Activated naive CD8-positive, alpha-beta T cell (primary cell): ENCODE measurements around the gene IRX6.

Experiments
- H3K27ac Mint-ChIP-seq: one replicate; pipeline ENCODE4 v1.8.0; 2021; ENCODE audit warnings: mixed read lengths
- H3K27me3 Mint-ChIP-seq: one replicate; pipeline ENCODE4 v1.8.0; 2021; ENCODE audit warnings: mixed read lengths
- H3K36me3 Mint-ChIP-seq: one replicate; pipeline ENCODE4 v1.8.0; 2021; ENCODE audit warnings: mixed read lengths
- H3K4me1 Mint-ChIP-seq: one replicate; pipeline ENCODE4 v1.8.0; 2021; ENCODE audit warnings: low read depth, mixed read lengths
- H3K4me3 Mint-ChIP-seq: one replicate; pipeline ENCODE4 v1.8.0; 2021; ENCODE audit warnings: mild to moderate bottlenecking, mixed read lengths
- H3K9me3 Mint-ChIP-seq: one replicate; pipeline ENCODE4 v1.8.0; 2021; ENCODE audit warnings: low read depth, mixed read lengths

IRX6 gene

GRCh38 chr16:55294931-55295342, 29.1 kb upstream of the IRX6 start:
- Mint-ChIP-seq H3K4me1 (no peaks in the 10 kb centered on the region), H3K9me3 (no peaks in the 10 kb centered on the region), H3K36me3 (no peaks in the 10 kb centered on the region), H3K4me3 (no peak overlapping the region), H3K27ac (no peak overlapping the region), H3K27me3 (peaks cover 3% of the 10 kb centered on the region)

GRCh38 chr16:55297062-55297909, 26.7 kb upstream of the IRX6 start:
- no peaks in the 10 kb centered on the region for H3K36me3 Mint-ChIP-seq
- H3K27me3 Mint-ChIP-seq, result peaks cover 7% of the 10 kb centered on the region
- no peak overlapping the region for H3K27ac Mint-ChIP-seq
- H3K4me1 Mint-ChIP-seq, result no peaks in the 10 kb centered on the region
- H3K4me3 Mint-ChIP-seq, result no peak overlapping the region
- no peaks in the 10 kb centered on the region for H3K9me3 Mint-ChIP-seq

DNA sequence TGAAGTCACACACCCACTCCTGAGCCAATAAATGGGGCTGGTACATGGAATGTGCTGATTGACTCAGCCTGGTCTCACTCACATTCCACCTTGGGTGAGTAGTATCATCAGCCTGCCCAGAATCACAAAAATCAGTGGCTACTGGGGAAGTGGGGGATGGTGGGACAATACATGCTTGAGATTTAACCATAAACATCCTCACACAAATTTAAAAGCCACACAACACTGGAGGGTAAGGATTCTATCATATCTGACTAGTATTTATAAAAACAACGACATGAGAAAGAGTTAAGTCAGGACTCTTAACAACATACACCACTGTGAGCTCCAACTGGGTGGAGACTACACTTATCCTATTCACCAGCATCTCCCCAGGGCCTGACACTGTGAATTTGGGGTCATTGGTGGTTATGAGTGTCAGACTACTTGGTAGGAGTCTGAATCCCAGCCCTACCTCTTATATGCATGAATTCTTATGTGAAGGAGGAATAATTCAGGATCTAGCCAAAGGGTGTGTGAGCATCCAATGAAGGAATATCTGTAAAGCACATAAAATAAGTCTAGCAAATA, 26.0 kb upstream of the IRX6 start:
- H3K9me3 Mint-ChIP-seq, result no peaks in the 10 kb centered on the region
- no peak overlapping the region for H3K4me3 Mint-ChIP-seq
- H3K36me3 Mint-ChIP-seq, result no peaks in the 10 kb centered on the region
- no peak overlapping the region for H3K27ac Mint-ChIP-seq
- H3K4me1 Mint-ChIP-seq, result no peaks in the 10 kb centered on the region
- H3K27me3 Mint-ChIP-seq, result peaks cover 7% of the 10 kb centered on the region

- H3K27me3 Mint-ChIP-seq, result peaks cover 10% of the 10 kb centered on the region
- H3K4me3 Mint-ChIP-seq, result no peak overlapping the region
- no peaks in the 10 kb centered on the region for H3K36me3 Mint-ChIP-seq
- H3K4me1 Mint-ChIP-seq, result no peaks in the 10 kb centered on the region
- no peak overlapping the region for H3K27ac Mint-ChIP-seq
- no peaks in the 10 kb centered on the region for H3K9me3 Mint-ChIP-seq
These were observed 22.5 kb upstream of the IRX6 start for GRCh38 chr16:55301385-55302008.

DNA sequence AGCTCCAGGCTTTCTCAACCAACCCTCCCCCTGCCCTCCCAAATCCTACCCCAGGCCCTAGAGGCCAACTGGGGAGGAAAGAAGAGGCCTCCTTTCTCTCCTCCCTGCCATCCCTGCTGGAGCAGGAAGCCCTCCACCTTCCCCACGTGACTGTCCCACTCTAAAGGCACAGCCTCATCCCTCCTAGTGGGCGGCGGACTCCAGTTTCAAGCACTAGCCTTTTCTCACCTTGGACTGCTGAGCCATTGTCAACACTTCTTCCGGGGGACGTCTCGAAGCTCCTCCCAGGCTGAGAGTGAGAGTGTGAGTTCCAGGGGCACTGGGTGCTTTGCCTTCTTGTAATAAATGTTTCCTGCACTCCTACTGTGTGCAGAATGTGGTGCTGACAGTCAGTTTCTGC, 21.4 kb upstream of the IRX6 start:
- no peaks in the 10 kb centered on the region for H3K9me3 Mint-ChIP-seq
- peaks cover 10% of the 10 kb centered on the region for H3K27me3 Mint-ChIP-seq
- H3K27ac Mint-ChIP-seq, result no peak overlapping the region
- no peaks in the 10 kb centered on the region for H3K4me1 Mint-ChIP-seq
- H3K36me3 Mint-ChIP-seq, result no peaks in the 10 kb centered on the region
- H3K4me3 Mint-ChIP-seq, result no peak overlapping the region

DNA sequence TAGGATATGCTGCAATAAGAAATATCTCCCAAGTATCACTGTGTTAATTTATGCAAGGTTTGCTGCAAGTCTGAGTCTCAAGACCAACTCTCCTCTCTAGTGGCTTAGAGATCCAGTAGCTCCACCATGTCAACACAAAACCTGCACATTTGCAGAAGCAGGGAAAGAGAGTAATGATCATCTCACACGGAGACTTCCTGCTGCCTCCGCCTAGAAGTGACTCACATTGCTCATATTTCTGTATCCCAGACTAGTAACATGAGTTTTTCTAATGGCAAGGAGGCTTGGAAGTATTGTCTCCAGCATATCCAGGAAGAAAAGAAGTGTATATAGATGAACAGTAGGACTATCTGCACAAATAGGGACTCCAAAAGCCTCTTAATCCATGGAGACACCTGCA, 15.0 kb upstream of the IRX6 start:
- Mint-ChIP-seq H3K9me3 (no peaks in the 10 kb centered on the region), H3K4me1 (no peaks in the 10 kb centered on the region), H3K27ac (no peak overlapping the region), H3K27me3 (no peaks in the 10 kb centered on the region), H3K4me3 (no peak overlapping the region), H3K36me3 (no peaks in the 10 kb centered on the region)

DNA sequence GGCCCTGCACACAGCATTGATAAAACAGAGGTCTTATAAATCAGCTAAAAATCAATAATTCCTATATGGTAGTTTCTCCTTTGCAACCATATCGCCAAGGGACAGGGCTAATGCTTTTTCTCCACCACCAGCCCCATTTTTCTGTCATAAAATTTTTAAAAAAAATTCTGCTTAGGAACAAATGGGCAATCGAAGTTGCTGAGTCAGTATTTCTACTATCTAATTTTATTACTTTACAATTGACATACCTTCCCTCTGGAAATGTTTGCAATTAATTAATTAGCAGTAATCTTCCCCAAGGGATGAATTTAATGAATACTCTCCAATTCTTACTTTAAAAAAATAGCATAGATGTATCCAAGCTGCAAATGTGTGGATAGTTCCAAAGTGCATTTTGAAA, 1.7 kb upstream of the IRX6 start:
- Mint-ChIP-seq H3K4me3 (no peak overlapping the region), H3K9me3 (no peaks in the 10 kb centered on the region), H3K27ac (no peak overlapping the region), H3K4me1 (no peaks in the 10 kb centered on the region), H3K27me3 (peaks cover 25% of the 10 kb centered on the region), H3K36me3 (no peaks in the 10 kb centered on the region)

GRCh38 chr16:55324285-55325079, 479 bp downstream of the IRX6 start:
- Mint-ChIP-seq H3K27me3 (peaks cover 31% of the 10 kb centered on the region), H3K4me1 (no peaks in the 10 kb centered on the region), H3K9me3 (no peaks in the 10 kb centered on the region), H3K36me3 (no peaks in the 10 kb centered on the region), H3K4me3 (no peak overlapping the region), H3K27ac (no peak overlapping the region)

- H3K36me3 Mint-ChIP-seq, result no peaks in the 10 kb centered on the region
- peaks cover 34% of the 10 kb centered on the region for H3K27me3 Mint-ChIP-seq
- H3K9me3 Mint-ChIP-seq, result no peaks in the 10 kb centered on the region
- no peak overlapping the region for H3K27ac Mint-ChIP-seq
- H3K4me3 Mint-ChIP-seq, result no peak overlapping the region
- no peaks in the 10 kb centered on the region for H3K4me1 Mint-ChIP-seq
These were observed 1.1 kb downstream of the IRX6 start for GRCh38 chr16:55325080-55325447.

DNA sequence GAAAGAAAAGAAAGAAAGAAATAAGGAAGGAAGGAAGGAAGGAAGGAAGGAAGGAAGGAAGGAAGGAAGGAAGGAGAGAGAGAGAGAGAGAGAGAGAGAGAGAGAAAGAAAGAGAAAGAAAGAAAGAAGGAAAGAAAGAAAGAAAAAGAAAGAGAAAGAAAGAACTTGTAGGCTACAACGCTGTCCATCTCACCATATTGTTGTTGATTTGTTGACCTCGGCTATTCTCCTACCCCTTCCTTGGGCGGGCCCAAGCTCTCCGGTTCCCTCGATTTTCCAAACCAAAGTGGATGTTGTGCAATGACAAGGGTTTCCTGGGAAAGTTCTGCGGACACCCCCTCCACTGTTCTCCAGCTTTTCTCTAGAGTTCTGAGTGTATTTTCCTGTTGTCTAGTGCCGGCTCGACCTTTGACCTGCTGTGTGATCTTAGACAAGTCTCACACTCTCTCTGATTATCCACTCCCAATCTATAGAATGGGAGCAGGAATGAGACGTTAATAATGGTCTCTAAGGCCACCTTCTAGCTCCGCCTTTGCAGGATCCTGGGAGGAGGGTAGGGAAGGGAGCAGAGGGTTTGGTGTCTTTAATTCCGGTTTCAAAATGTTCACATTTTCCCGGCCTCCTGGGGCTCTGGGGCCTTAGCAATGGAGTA, 1.6 kb downstream of the IRX6 start:
- Mint-ChIP-seq H3K4me3 (no peak overlapping the region), H3K4me1 (no peaks in the 10 kb centered on the region), H3K27ac (no peak overlapping the region), H3K36me3 (no peaks in the 10 kb centered on the region), H3K9me3 (no peaks in the 10 kb centered on the region), H3K27me3 (peaks cover 36% of the 10 kb centered on the region)

DNA sequence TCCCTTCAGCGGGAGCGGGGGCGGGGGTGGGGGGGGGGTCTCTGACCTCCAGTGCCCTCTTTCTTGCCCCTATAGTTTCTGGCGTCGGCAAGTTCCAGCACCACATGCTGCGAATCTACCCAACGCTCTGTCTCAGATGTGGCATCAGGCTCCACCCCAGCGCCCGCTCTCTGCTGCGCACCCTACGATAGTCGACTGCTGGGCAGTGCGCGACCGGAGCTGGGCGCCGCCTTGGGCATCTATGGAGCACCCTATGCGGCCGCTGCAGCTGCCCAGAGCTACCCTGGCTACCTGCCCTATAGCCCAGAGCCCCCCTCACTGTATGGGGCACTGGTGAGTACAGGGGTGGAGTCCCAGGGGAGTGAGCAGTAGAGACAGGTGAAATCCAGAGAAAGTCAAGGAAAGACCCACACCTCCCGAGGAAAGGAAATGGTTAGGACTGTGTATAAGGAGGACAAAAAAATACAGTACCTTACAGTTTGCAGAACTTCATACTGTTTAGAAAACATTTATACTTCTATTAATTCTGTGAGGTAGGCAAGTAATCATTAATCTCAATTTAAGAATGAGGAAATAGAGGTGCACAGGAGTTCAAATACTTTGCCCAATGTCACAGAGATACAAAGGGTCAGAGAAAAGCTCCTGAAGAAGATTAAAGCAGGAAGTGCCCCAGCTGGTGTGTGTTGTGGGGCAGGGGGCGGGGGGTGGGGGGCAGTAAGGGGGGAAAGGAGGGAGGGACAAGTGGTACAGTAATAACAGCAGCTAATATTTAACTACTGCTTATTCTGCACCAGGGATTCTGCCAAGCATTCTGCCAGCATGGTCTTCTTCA, 2.5 kb downstream of the IRX6 start:
- Mint-ChIP-seq H3K9me3 (no peaks in the 10 kb centered on the region), H3K4me3 (no peak overlapping the region), H3K27ac (no peak overlapping the region), H3K4me1 (peaks cover 2% of the 10 kb centered on the region), H3K36me3 (no peaks in the 10 kb centered on the region), H3K27me3 (peaks cover 35% of the 10 kb centered on the region)

- peaks cover 41% of the 10 kb centered on the region for H3K27me3 Mint-ChIP-seq
- H3K4me3 Mint-ChIP-seq, result no peak overlapping the region
- no peak overlapping the region for H3K27ac Mint-ChIP-seq
- peaks cover 2% of the 10 kb centered on the region for H3K4me1 Mint-ChIP-seq
- H3K9me3 Mint-ChIP-seq, result no peaks in the 10 kb centered on the region
- no peaks in the 10 kb centered on the region for H3K36me3 Mint-ChIP-seq
These were observed 4.9 kb downstream of the IRX6 start for GRCh38 chr16:55328611-55329569.

- peaks cover 2% of the 10 kb centered on the region for H3K4me1 Mint-ChIP-seq
- H3K36me3 Mint-ChIP-seq, result no peaks in the 10 kb centered on the region
These were observed 5.9 kb downstream of the IRX6 start for GRCh38 chr16:55329791-55330428.

More at GRCh38 chr16:55329791-55330428, 5.9 kb downstream of the IRX6 start:
- H3K4me3 Mint-ChIP-seq, result no peak overlapping the region
- no peak overlapping the region for H3K27ac Mint-ChIP-seq
- no peaks in the 10 kb centered on the region for H3K9me3 Mint-ChIP-seq
- H3K27me3 Mint-ChIP-seq, result peaks cover 43% of the 10 kb centered on the region
